ENCODE measurements around the gene EPS8L1.

DNA sequence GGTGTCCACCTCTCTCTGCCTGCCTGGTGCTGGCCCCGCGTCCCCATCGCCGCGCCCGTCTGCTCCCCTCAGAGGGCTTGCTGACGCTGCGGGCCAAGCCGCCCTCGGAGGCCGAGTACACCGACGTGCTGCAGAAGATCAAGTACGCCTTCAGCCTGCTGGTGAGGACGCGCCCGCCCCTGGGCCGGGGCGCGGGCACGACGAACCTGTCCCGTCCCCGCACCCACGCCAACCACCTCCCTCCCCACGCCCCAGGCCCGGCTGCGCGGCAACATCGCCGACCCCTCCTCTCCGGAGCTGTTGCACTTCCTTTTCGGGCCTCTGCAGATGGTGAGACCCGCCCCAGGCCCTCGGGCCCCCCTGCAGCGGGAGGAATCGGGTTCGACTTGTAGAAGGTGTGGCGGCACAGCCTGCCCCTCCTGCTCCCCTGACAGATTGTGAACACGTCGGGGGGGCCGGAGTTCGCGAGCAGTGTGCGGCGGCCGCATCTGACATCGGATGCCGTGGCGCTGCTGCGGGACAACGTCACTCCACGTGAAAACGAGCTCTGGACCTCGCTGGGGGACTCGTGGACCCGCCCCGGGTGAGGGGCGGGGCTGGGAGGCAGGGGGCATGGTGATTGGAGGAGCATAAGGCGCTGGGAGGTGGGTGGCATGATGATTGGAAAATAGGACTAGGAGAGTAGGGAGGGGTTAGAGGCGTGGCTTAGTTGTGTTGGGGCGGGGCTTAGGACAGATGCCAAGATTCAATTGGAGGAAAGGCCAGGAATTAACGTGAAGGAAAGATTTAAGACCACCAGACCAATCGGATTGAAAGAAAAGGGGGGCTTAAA lies 6.6 kb downstream of the EPS8L1 start:
- no peak for TF ChIP-seq CTCF (conservative IDR thresholded peaks at IDR 0.05 in 1 of 2, IDR thresholded peaks at IDR 0.05 in 1 of 2; ENCODE audit: extremely low read depth in 1 of 2, insufficient read depth in 1 of 2, low read depth in 1 of 2, low read length in 2 of 2)
- no peak for TF ChIP-seq EZH2 (IDR thresholded peaks at IDR 0.05; ENCODE audit: borderline replicate concordance, low read length)

All from mammary epithelial cell (primary cell).